ENCODE results near the gene CLDN2.
A peak's percentile ranks its signal among the peaks of the same experiment; 100 is the strongest.
"Not testable (repeated sequence)": the region's sequence is repeated elsewhere in the genome, so short reads cannot be mapped to it uniquely, and the experiment has no call there.

The CLDN2 gene

GRCh38 chrX:106955004-106955772 is 35.0 kb downstream of the CLDN2 start:
- no peak overlapping the region for H3K27ac ChIP-seq
- peak; percentile 5 for DNase-seq (ENCODE audit: low read depth, low spot score)

GRCh38 chrX:106957856-106958255 is 37.7 kb downstream of the CLDN2 start:
- no peak overlapping the region for H3K27ac ChIP-seq
- no peak for DNase-seq (ENCODE audit: low read depth, low spot score)

- no peak overlapping the region for H3K27ac ChIP-seq
- no peak for DNase-seq (ENCODE audit: low read depth, low spot score)
Measured at GRCh38 chrX:106959901-106960300, 39.7 kb downstream of the CLDN2 start.

GRCh38 chrX:106963111-106963510 is 42.9 kb downstream of the CLDN2 start:
- DNase-seq (ENCODE audit: low read depth, low spot score) = no peak
- no peak overlapping the region for H3K27ac ChIP-seq

- no peak for DNase-seq (ENCODE audit: low read depth, low spot score)
- H3K27ac ChIP-seq = no peak overlapping the region
Measured at GRCh38 chrX:106964290-106964689, 44.1 kb downstream of the CLDN2 start.

- not testable (repeated sequence) for H3K27ac ChIP-seq; DNase-seq (ENCODE audit: low read depth, low spot score)
Measured at GRCh38 chrX:106966547-106966946, 46.3 kb downstream of the CLDN2 start.

- DNase-seq (ENCODE audit: low read depth, low spot score) = no peak
Measured at GRCh38 chrX:106972896-106973295, 52.7 kb downstream of the CLDN2 start.

GRCh38 chrX:106973433-106974149 is 53.4 kb downstream of the CLDN2 start:
- no peak overlapping the region for H3K27ac ChIP-seq
- no peak for DNase-seq (ENCODE audit: low read depth, low spot score)

More at GRCh38 chrX:106972896-106973295, 52.7 kb downstream of the CLDN2 start:
- no peak overlapping the region for H3K27ac ChIP-seq

- no peak overlapping the region for H3K27ac ChIP-seq
Measured at GRCh38 chrX:106976416-106976815, 56.2 kb downstream of the CLDN2 start.

More at GRCh38 chrX:106976416-106976815, 56.2 kb downstream of the CLDN2 start:
- DNase-seq (ENCODE audit: low read depth, low spot score) = no peak

Measured in epithelial cell of prostate (primary cell).